Frontal cortex (tissue), 4 donors: ENCODE data around the gene UBE2E1. TPM values are rescaled to one million over a fixed set of nuclear protein-coding genes. Genes with fewer than 3 reads are reported as not detected.

Source experiments
- DNase-seq, 2 donors: peaks; one replicate each; pipeline ENCODE4 v3.0.0; 2012; ENCODE audit warnings: low spot score in 2 of 2
- FAIRE-seq: peaks from 2 replicates; lab custom pipeline; 2012; peaks lifted over from hg19 to GRCh38; lab: Jason Lieb, UNC
- total RNA-seq: library from RNA; depleted of rRNA; stranded (reverse); fragments of >200 nt; gene quantifications from one replicate; pipeline ENCODE4 v1.2.3, GENCODE V29; 2014
- donor health status: control.
- donor health status: control.
- donor health status: control.

Gene UBE2E1
- total RNA-seq, 1 donor from 2014 or later, result 112 TPM

DNA sequence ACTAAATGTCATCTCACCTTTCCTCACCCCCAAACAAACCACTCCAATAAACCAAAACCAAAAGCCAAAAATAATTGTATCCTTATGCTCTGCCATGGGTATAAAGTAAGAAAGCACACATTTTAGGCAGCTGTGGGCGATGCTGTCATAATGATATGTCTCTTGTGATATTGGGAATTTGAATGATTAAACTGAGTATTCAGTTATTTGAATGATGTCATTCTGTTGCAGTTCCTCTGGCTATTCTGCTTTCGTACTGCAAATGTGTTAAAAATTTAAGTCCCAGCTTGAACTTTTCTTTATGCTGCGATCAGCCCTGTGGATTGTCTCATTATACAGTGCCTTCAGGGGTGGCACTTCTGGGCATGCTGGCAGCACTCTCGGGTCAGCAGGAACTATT is 128.5 kb downstream of the UBE2E1 start:
- FAIRE-seq, result no peak
- no peak for DNase-seq

DNA sequence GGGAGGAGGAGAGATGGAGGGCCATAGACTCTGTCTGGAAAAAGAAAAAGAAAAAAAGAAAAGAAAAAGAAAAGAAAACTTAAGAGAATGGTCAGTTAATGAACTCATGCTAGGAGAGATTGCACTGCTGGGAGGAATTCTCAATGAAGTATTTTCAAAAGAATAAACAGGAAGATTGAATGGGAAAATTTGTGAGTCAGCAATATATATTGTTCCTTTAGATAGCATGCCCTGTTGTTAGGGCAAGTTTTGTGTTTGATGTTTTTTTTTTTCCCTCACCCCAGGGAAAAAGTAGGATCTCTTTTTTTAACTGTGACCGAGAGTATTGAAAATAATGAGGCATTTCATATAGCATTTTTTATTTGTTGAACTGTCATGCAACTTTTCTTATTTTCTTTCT is 131.5 kb downstream of the UBE2E1 start:
- no peak for DNase-seq
- no peak for FAIRE-seq

DNA sequence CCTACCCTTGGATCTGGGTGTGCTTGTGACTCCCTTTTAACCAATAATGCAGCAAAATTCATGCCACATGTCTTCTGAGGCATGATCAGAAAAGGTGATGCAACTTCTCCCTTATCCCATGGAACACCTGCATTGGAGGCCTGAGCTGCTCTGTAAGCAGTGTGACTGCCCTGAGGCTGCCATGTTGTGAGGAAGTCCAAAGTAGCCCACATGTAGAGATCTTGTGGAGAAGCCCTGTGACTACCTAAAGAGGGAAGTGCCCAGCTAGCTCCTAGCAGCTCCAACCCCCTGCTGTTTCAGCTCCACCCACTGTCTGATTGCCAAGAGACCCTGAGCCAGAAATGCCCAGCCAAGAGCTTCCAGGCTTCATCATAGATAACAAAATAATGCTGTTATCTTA is 132.9 kb downstream of the UBE2E1 start:
- no peak for DNase-seq
- FAIRE-seq, result no peak

DNA sequence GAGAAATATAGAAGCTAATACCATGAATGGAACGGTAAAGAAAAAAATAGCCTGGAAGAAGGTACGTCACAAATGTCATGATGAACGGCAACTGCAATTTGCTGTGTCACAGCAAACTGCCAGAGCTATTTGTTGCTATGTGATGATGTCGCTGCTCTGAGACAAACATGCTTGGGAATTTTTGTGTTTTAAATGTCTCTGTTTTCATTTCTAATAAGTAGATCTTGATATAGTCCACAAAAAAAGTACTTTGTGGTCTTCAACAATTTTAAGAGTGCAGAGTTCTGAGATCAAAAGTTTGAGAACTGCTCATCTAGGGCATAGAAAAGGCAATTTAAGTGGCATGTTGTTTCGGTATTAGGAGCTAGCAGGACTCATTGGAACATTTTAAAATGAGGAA is 135.0 kb downstream of the UBE2E1 start:
- DNase-seq, result no peak
- FAIRE-seq, result no peak

Other genes starting within 250 kb of the UBE2E1 start
- 45.7 TPM for gene NKIRAS1, start 111.0 kb downstream of the UBE2E1 start, total RNA-seq
- 2,462 TPM for gene RPL15, start 111.2 kb downstream of the UBE2E1 start, total RNA-seq
- 39.5 TPM for gene NR1D2, start 139.3 kb downstream of the UBE2E1 start, total RNA-seq